GM23338 (cell line): Measurements from ENCODE around the gene SHISA6. TPM values are rescaled to one million over a fixed set of nuclear protein-coding genes. Genes with fewer than 3 reads are reported as not detected.

ENCODE experiments used
- ATAC-seq: fragments of 200-7000 bp; cut with Tn5 transposase; 3 replicates; pipeline ENCODE4 v1.9.1; 2020
- DNase-seq: peaks from one replicate; pipeline ENCODE4 v3.0.0-alpha.2; 2015; ENCODE audit warnings: low spot score
- H2AFZ ChIP-seq: fragments of 200-600 bp; sonication (generic); 2 replicates; pipeline ENCODE4 v1.8.0; 2016; ENCODE audit warnings: antibody characterized with exemption, mild to moderate bottlenecking, moderate library complexity
- H3F3A ChIP-seq: fragments of 200-600 bp; sonication (generic); replicated peaks from 2 replicates; pipeline ENCODE4 v1.8.0; 2017; ENCODE audit warnings: antibody characterized with exemption, mixed run types, low read depth
- H3K27ac ChIP-seq: fragments of 200-600 bp; sonication (generic); 2 replicates; pipeline ENCODE4 v1.6.1; 2016; ENCODE audit warnings: low read depth
- H3K27me3 ChIP-seq: fragments of 200-600 bp; sonication (generic); 2 replicates; pipeline ENCODE4 v1.8.0; 2016; ENCODE audit warnings: mild to moderate bottlenecking, mixed run types, moderate library complexity; ENCODE audit not compliant: insufficient read depth
- H3K36me3 ChIP-seq: fragments of 200-600 bp; sonication (generic); 2 replicates; pipeline ENCODE4 v1.8.0; 2016; ENCODE audit warnings: mild to moderate bottlenecking; ENCODE audit not compliant: insufficient read depth
- H3K4me1 ChIP-seq: fragments of 200-600 bp; sonication (generic); 2 replicates; pipeline ENCODE4 v1.8.0; 2016; ENCODE audit warnings: mild to moderate bottlenecking, moderate library complexity; ENCODE audit not compliant: insufficient read depth
- H3K4me2 ChIP-seq: fragments of 200-600 bp; sonication (generic); 2 replicates; pipeline ENCODE4 v1.7.1; 2017; ENCODE audit warnings: mixed run types
- H3K4me3 ChIP-seq: fragments of 200-600 bp; sonication (generic); 2 replicates; pipeline ENCODE4 v1.6.1; 2016; ENCODE audit warnings: mixed run types
- H3K79me2 ChIP-seq: fragments of 200-600 bp; sonication (generic); replicated peaks from 2 replicates; pipeline ENCODE4 v1.8.0; 2017; ENCODE audit warnings: mild to moderate bottlenecking; ENCODE audit not compliant: insufficient read depth
- H3K9me2 ChIP-seq: fragments of 200-600 bp; sonication (generic); 2 replicates; pipeline ENCODE4 v1.8.0; 2017; ENCODE audit not compliant: insufficient read depth
- H4K20me1 ChIP-seq: fragments of 200-600 bp; sonication (generic); replicated peaks from 2 replicates; pipeline ENCODE4 v1.8.0; 2017; ENCODE audit warnings: mild to moderate bottlenecking; ENCODE audit not compliant: insufficient read depth
- H3K27ac Mint-ChIP-seq: 2 replicates; pipeline ENCODE4 v1.8.0; 2020; ENCODE audit warnings: inconsistent platforms, mild to moderate bottlenecking, moderate library complexity, mixed read lengths
- H3K27me3 Mint-ChIP-seq: 3 replicates; pipeline ENCODE4 v1.8.0; 2022; ENCODE audit warnings: low read depth, mild to moderate bottlenecking, moderate library complexity, mixed read lengths, inconsistent platforms; ENCODE audit not compliant: insufficient read depth, poor library complexity
- H3K36me3 Mint-ChIP-seq: 3 replicates; pipeline ENCODE4 v1.8.0; 2021; ENCODE audit warnings: low read depth, mild to moderate bottlenecking, inconsistent platforms, moderate library complexity, mixed read lengths
- H3K4me1 Mint-ChIP-seq: 3 replicates; pipeline ENCODE4 v1.8.0; 2020; ENCODE audit warnings: mild to moderate bottlenecking, inconsistent platforms, mixed read lengths
- H3K4me3 Mint-ChIP-seq: 3 replicates; pipeline ENCODE4 v1.8.0; 2021; ENCODE audit warnings: moderate library complexity, mild to moderate bottlenecking, inconsistent platforms, mixed read lengths
- H3K9me3 Mint-ChIP-seq: 3 replicates; pipeline ENCODE4 v1.8.0; 2020; ENCODE audit warnings: moderate library complexity, mild to moderate bottlenecking, inconsistent platforms, mixed read lengths
- CREB1 ChIP-seq: fragments of 250-450 bp; sonication (Bioruptor Pico); IDR thresholded peaks from 2 replicates; pipeline ENCODE4 v1.5.0; 2020; ENCODE audit warnings: low read depth, mild to moderate bottlenecking, moderate library complexity
- CTCF ChIP-seq, 2 experiments: fragments of 200-600 bp in 1 of 2; sonication (generic) in 1 of 2; conservative IDR thresholded peaks; 2 replicates each; pipeline versions ENCODE4 v1.5.1 to v1.6.1; 2016 to 2017; ENCODE audit warnings: antibody characterized with exemption in 2 of 2, low read depth in 2 of 2, mild to moderate bottlenecking in 2 of 2, moderate library complexity in 1 of 2
- ETS1 ChIP-seq: IDR thresholded peaks from 2 replicates; pipeline ENCODE4 v1.6.1; 2016; ENCODE audit warnings: antibody characterized with exemption
- EZH2 ChIP-seq: fragments of 200-600 bp; sonication (generic); IDR thresholded peaks from one replicate; pipeline ENCODE4 v1.8.0; 2017; ENCODE audit warnings: antibody characterized with exemption, mild to moderate bottlenecking, low read depth; ENCODE audit not compliant: unreplicated experiment
- EZH2phosphoT487 ChIP-seq: fragments of 200-600 bp; sonication (generic); IDR thresholded peaks from one replicate; pipeline ENCODE4 v1.8.1; 2018; ENCODE audit warnings: antibody characterized with exemption; ENCODE audit not compliant: unreplicated experiment
- JUNB ChIP-seq: IDR thresholded peaks from one replicate; pipeline ENCODE4 v1.6.1; 2016; ENCODE audit warnings: antibody characterized with exemption; ENCODE audit not compliant: unreplicated experiment
- NANOG ChIP-seq: IDR thresholded peaks from 2 replicates; pipeline ENCODE4 v1.6.1; 2016; ENCODE audit warnings: antibody characterized with exemption, borderline replicate concordance
- POLR2AphosphoS5 ChIP-seq: IDR thresholded peaks from 2 replicates; pipeline ENCODE4 v1.6.1; 2016; ENCODE audit warnings: antibody characterized with exemption, low read depth
- STAT1 ChIP-seq: IDR thresholded peaks from one replicate; pipeline ENCODE4 v1.6.1; 2016; ENCODE audit warnings: antibody characterized with exemption; ENCODE audit not compliant: unreplicated experiment
- ZNF114 ChIP-seq: fragments of 250-450 bp; sonication (Bioruptor Pico); IDR thresholded peaks from 2 replicates; pipeline ENCODE4 v1.5.0; 2020; ENCODE audit warnings: mild to moderate bottlenecking, moderate library complexity
- ZNF331 ChIP-seq: fragments of 250-450 bp; sonication (Bioruptor Pico); IDR thresholded peaks from 2 replicates; pipeline ENCODE4 v1.5.0; 2020; ENCODE audit warnings: low read depth, mild to moderate bottlenecking, moderate library complexity
- ZNF462 ChIP-seq: fragments of 250-450 bp; sonication (Bioruptor Pico); IDR thresholded peaks from 2 replicates; pipeline ENCODE4 v1.5.0; 2020; ENCODE audit warnings: mild to moderate bottlenecking, moderate library complexity
- polyA plus RNA-seq: library from polyadenylated mRNA; unstranded; fragments of >200 nt; fragmentation: Nextera tagmentation; extraction: Ambion mirVana; gene quantifications from 2 replicates; pipeline ENCODE4 v1.2.1, GENCODE V29; 2016
- total RNA-seq: library from RNA; depleted of rRNA; stranded (reverse); fragments of >200 nt; shearing (Covaris generic); gene quantifications from 2 replicates; pipeline ENCODE4 v1.2.3, GENCODE V29; 2014

Gene SHISA6
- total and polyA plus RNA-seq, 2 experiments from 2014 or later, result 0.52 TPM; not detected in 1

GRCh38 chr17:11252146-11252545, 11.1 kb downstream of the SHISA6 start:
- ATAC-seq (no peak), DNase-seq (no peak)
- Mint-ChIP-seq H3K27me3 (peaks cover 11% of the 10 kb centered on the region), H3K27ac (no peak overlapping the region), H3K4me1 (no peaks in the 10 kb centered on the region), H3K36me3 (peaks cover 64% of the 10 kb centered on the region), H3K4me3 (no peak overlapping the region), H3K9me3 (peaks cover 99% of the 10 kb centered on the region)
- no peak overlapping the region for H3K27ac ChIP-seq
- no peaks in the 10 kb centered on the region for H3K27me3 ChIP-seq
- H3K79me2 ChIP-seq, result no peaks in the 10 kb centered on the region
- H3K4me3 ChIP-seq, result no peak overlapping the region
- TF ChIP-seq EZH2 (no peak), ETS1 (no peak)
- no peaks in the 10 kb centered on the region for H3K4me1 ChIP-seq
- H2AFZ ChIP-seq, result no peak overlapping the region
- no peaks in the 10 kb centered on the region for H3F3A ChIP-seq
- H3K36me3 ChIP-seq, result no peaks in the 10 kb centered on the region
- no peak overlapping the region for H3K4me2 ChIP-seq
- no peaks in the 10 kb centered on the region for H3K9me2 ChIP-seq
- no peaks in the 10 kb centered on the region for H4K20me1 ChIP-seq

GRCh38 chr17:11256877-11257276, 15.9 kb downstream of the SHISA6 start:
- H3K4me2 ChIP-seq, result no peak overlapping the region
- H3K36me3 ChIP-seq, result no peaks in the 10 kb centered on the region
- H3K9me2 ChIP-seq, result no peaks in the 10 kb centered on the region
- Mint-ChIP-seq H3K27ac (no peak overlapping the region), H3K4me3 (no peak overlapping the region), H3K4me1 (no peaks in the 10 kb centered on the region), H3K9me3 (peaks cover 100% of the 10 kb centered on the region), H3K27me3 (peaks cover 12% of the 10 kb centered on the region), H3K36me3 (peaks cover 54% of the 10 kb centered on the region)
- H3K27ac ChIP-seq, result no peak overlapping the region
- H2AFZ ChIP-seq, result no peak overlapping the region
- H3K4me1 ChIP-seq, result no peaks in the 10 kb centered on the region
- no peaks in the 10 kb centered on the region for H3K27me3 ChIP-seq
- no peaks in the 10 kb centered on the region for H3K79me2 ChIP-seq
- DNase-seq (no peak), ATAC-seq (no peak)
- no peak overlapping the region for H3K4me3 ChIP-seq
- no peaks in the 10 kb centered on the region for H4K20me1 ChIP-seq
- H3F3A ChIP-seq, result no peaks in the 10 kb centered on the region
- TF ChIP-seq STAT1 (no peak), ZNF114 (CRISPR knock-in tag) (no peak), JUNB (no peak), EZH2 (no peak), CREB1 (CRISPR knock-in tag) (no peak), CTCF (conservative IDR thresholded peaks at IDR 0.05; ENCODE audit: low read depth in 2 of 2) (no peak), NANOG (no peak), ZNF331 (CRISPR knock-in tag) (no peak), ETS1 (no peak), ZNF462 (no peak), EZH2phosphoT487 (no peak), POLR2AphosphoS5 (no peak)
